Stomach (tissue), 4 donors: ENCODE results near the gene PTHLH.

Experiments
- CTCF ChIP-seq, 7 experiments: fragments of 450-650 bp in 4 of 7; fragments of 200-600 bp in 3 of 7; sonication (generic) in 3 of 7; IDR thresholded peaks; one replicate each; pipeline ENCODE4 v1.5.1; 2016 to 2019; ENCODE audit warnings: antibody characterized with exemption in 7 of 7, control low read depth in 2 of 7, mild to moderate bottlenecking in 1 of 7
- POLR2A ChIP-seq, 4 donors: fragments of 450-650 bp; IDR thresholded peaks; one replicate each; pipeline ENCODE4 v1.6.1; 2016; ENCODE audit warnings: antibody characterized with exemption in 4 of 4, control low read depth in 2 of 4, mild to moderate bottlenecking in 1 of 4, moderate library complexity in 1 of 4

GRCh38 chr12:27952510-27952909 is 20.0 kb downstream of the PTHLH start:
- TF ChIP-seq CTCF (IDR thresholded peaks at IDR 0.05) (no peak), POLR2A (IDR thresholded peaks at IDR 0.05) (no peak)
